Measurements from ENCODE around the gene CDRT15. TPM values are rescaled to one million over a fixed set of nuclear protein-coding genes. Genes with fewer than 3 reads are reported as not detected.

CDRT15 gene
- total RNA-seq, 1 donor from 2014 or later = not detected

DNA sequence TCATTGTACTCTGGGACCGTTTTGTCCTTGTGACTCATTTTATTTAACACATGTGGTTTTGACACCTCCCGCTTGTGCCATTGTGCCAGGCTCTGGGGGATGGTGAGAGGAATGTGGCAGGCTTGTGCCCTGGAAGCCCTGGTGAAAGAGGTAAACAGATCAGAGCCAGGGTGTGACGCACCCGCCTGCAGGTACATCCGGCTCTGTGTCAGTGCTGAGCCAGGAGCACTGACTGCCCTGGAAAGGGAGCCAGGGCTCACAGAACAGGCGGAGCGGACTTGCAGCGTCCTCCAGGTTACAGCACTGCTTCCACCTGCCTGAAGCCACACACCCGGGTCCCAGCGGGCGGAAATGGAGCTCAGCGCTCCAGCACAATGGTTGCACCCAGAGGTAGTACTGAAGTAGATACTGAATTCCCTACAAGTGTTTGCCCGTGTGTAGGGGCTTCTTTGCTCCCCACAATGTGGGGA is 30.6 kb downstream of the CDRT15 start:
- Mint-ChIP-seq H3K36me3 (peaks cover 37% of the 10 kb centered on the region), H3K4me3 (no peak overlapping the region), H3K27me3 (no peaks in the 10 kb centered on the region), H3K4me1 (ENCODE audit: unreplicated experiment) (peaks cover 7% of the 10 kb centered on the region), H3K9me3 (peaks cover 4% of the 10 kb centered on the region), H3K27ac (no peak overlapping the region)
- no peak for TF ChIP-seq CTCF (conservative IDR thresholded peaks at IDR 0.05)
- no peak for DNase-seq (ENCODE audit: extremely low spot score, unreplicated experiment)

GRCh38 chr17:14205380-14205779 is 31.3 kb downstream of the CDRT15 start:
- no peak for TF ChIP-seq CTCF (conservative IDR thresholded peaks at IDR 0.05)
- H3K4me3 Mint-ChIP-seq = no peak overlapping the region
- DNase-seq (ENCODE audit: extremely low spot score, unreplicated experiment) = no peak
- H3K36me3 Mint-ChIP-seq = peaks cover 36% of the 10 kb centered on the region
- no peaks in the 10 kb centered on the region for H3K9me3 Mint-ChIP-seq
- H3K27ac Mint-ChIP-seq = no peak overlapping the region
- H3K4me1 Mint-ChIP-seq (ENCODE audit: unreplicated experiment) = peaks cover 14% of the 10 kb centered on the region
- no peaks in the 10 kb centered on the region for H3K27me3 Mint-ChIP-seq

- Mint-ChIP-seq H3K4me3 (no peak overlapping the region), H3K27me3 (no peaks in the 10 kb centered on the region), H3K4me1 (ENCODE audit: unreplicated experiment) (peaks cover 16% of the 10 kb centered on the region), H3K9me3 (no peaks in the 10 kb centered on the region), H3K27ac (no peak overlapping the region), H3K36me3 (peaks cover 33% of the 10 kb centered on the region)
- no peak for DNase-seq (ENCODE audit: extremely low spot score, unreplicated experiment)
- no peak for TF ChIP-seq CTCF (conservative IDR thresholded peaks at IDR 0.05)
Observed at GRCh38 chr17:14204546-14204945, 32.1 kb downstream of the CDRT15 start.

DNA sequence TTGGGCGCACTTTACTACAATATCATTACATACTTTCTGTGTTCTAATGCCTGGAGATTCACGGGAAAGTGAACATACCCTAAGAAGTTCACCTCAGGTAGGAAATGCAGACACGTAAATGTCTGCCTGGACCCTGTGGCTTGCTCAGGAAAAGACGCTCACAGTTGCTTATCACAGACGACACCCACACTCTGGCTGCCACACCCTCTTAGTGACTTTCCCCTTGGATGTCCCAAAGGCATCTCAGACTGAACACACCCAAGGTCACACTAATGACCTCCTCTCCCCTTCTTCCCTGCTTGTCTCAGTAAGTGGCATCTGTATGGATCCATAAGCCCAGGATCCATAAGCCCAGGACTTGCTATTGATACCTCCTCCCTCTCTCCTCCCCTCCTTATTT is 32.6 kb downstream of the CDRT15 start:
- TF ChIP-seq CTCF (conservative IDR thresholded peaks at IDR 0.05) = no peak
- H3K4me3 Mint-ChIP-seq = no peak overlapping the region

DNA sequence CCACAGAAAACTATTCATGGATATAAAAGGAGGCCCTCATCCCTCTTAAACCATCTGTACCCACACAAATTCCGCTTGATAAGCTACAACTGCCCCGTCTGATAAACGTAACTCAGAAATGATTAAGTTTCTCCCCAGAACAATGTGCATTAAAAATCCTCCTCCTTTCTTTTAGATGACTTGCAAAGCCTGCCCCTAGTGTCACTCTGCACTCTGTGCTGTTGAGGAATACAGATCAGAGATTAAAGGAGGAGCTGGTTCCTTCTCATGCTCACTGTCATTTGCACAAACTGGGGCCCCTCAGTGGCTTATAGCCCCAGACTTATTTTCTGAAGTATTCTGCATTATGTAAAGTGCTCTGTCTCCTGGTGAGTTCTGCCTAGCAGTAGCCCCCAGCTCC is 33.3 kb downstream of the CDRT15 start:
- DNase-seq (ENCODE audit: extremely low spot score, unreplicated experiment) = no peak
- Mint-ChIP-seq H3K9me3 (no peaks in the 10 kb centered on the region), H3K36me3 (peaks cover 37% of the 10 kb centered on the region), H3K27ac (no peak overlapping the region), H3K27me3 (no peaks in the 10 kb centered on the region), H3K4me3 (no peak overlapping the region), H3K4me1 (ENCODE audit: unreplicated experiment) (peaks cover 17% of the 10 kb centered on the region)
- peak; percentile 57 for TF ChIP-seq CTCF (conservative IDR thresholded peaks at IDR 0.05)

More for the DNA sequence above, 32.6 kb downstream of the CDRT15 start:
- peaks cover 33% of the 10 kb centered on the region for H3K36me3 Mint-ChIP-seq
- no peak for DNase-seq (ENCODE audit: extremely low spot score, unreplicated experiment)
- no peak overlapping the region for H3K27ac Mint-ChIP-seq
- H3K9me3 Mint-ChIP-seq = no peaks in the 10 kb centered on the region
- peaks cover 16% of the 10 kb centered on the region for H3K4me1 Mint-ChIP-seq (ENCODE audit: unreplicated experiment)
- H3K27me3 Mint-ChIP-seq = no peaks in the 10 kb centered on the region
